Astrocyte (in vitro differentiated cells and primary cell): ENCODE data around the gene ST6GALNAC3. TPM values are rescaled to one million over a fixed set of nuclear protein-coding genes. Genes with fewer than 3 reads are reported as not detected.

Experiments used
- DNase-seq: peaks from one replicate; pipeline ENCODE4 v3.0.0-alpha.2; 2010; ENCODE audit warnings: low read depth
- FAIRE-seq: peaks from 2 replicates; lab custom pipeline; 2011; peaks lifted over from hg19 to GRCh38; lab: Jason Lieb, UNC
- H2AFZ ChIP-seq: 2 replicates; pipeline ENCODE4 v1.6.0; 2012; ENCODE audit warnings: low read depth, low read length, inconsistent platforms
- H3K27ac ChIP-seq: 2 replicates; pipeline ENCODE4 v1.5.1; 2011; ENCODE audit warnings: low read depth, low read length, inconsistent platforms
- H3K27me3 ChIP-seq: 2 replicates; pipeline ENCODE4 v1.6.0; 2011; ENCODE audit warnings: low read length, inconsistent platforms; ENCODE audit not compliant: insufficient read depth
- H3K36me3 ChIP-seq: 2 replicates; pipeline ENCODE4 v1.5.1; 2011; ENCODE audit warnings: low read length, inconsistent platforms; ENCODE audit not compliant: insufficient read depth
- H3K4me1 ChIP-seq: 2 replicates; pipeline ENCODE4 v1.5.1; 2011; ENCODE audit warnings: low read length, inconsistent platforms; ENCODE audit not compliant: insufficient read depth
- H3K4me2 ChIP-seq: 2 replicates; pipeline ENCODE4 v1.6.0; 2012; ENCODE audit warnings: low read length, inconsistent platforms
- H3K4me3 ChIP-seq: 2 replicates; pipeline ENCODE4 v1.5.1; 2011; ENCODE audit warnings: low read depth, mild to moderate bottlenecking, low read length, inconsistent platforms; ENCODE audit not compliant: insufficient read depth
- H3K79me2 ChIP-seq: 2 replicates; pipeline ENCODE4 v1.6.0; 2012; ENCODE audit warnings: mild to moderate bottlenecking, low read length, inconsistent platforms; ENCODE audit not compliant: insufficient read depth
- H3K9ac ChIP-seq: 2 replicates; pipeline ENCODE4 v1.6.0; 2012; ENCODE audit warnings: mild to moderate bottlenecking, low read length, inconsistent platforms
- H3K9me3 ChIP-seq: 2 replicates; pipeline ENCODE4 v1.5.1; 2012; ENCODE audit warnings: low read depth, mild to moderate bottlenecking, low read length, inconsistent platforms; ENCODE audit not compliant: insufficient read depth
- H4K20me1 ChIP-seq: 2 replicates; pipeline ENCODE4 v1.6.0; 2012; ENCODE audit warnings: low read length, inconsistent platforms; ENCODE audit not compliant: insufficient read depth
- H3K27ac Mint-ChIP-seq: one replicate; pipeline ENCODE4 v1.8.0; 2021; ENCODE audit warnings: mild to moderate bottlenecking, mixed read lengths; ENCODE audit not compliant: unreplicated experiment
- H3K27me3 Mint-ChIP-seq: one replicate; pipeline ENCODE4 v1.8.0; 2021; ENCODE audit warnings: low read depth, mixed read lengths; ENCODE audit not compliant: unreplicated experiment
- H3K36me3 Mint-ChIP-seq: one replicate; pipeline ENCODE4 v1.8.0; 2021; ENCODE audit warnings: low read depth, mixed read lengths; ENCODE audit not compliant: unreplicated experiment
- H3K4me1 Mint-ChIP-seq: one replicate; pipeline ENCODE4 v1.8.0; 2021; ENCODE audit warnings: low read depth, mixed read lengths; ENCODE audit not compliant: unreplicated experiment
- H3K4me3 Mint-ChIP-seq: one replicate; pipeline ENCODE4 v1.8.0; 2021; ENCODE audit warnings: mild to moderate bottlenecking, moderate library complexity, mixed read lengths; ENCODE audit not compliant: unreplicated experiment
- H3K9me3 Mint-ChIP-seq: one replicate; pipeline ENCODE4 v1.8.0; 2021; ENCODE audit warnings: mild to moderate bottlenecking, mixed read lengths; ENCODE audit not compliant: unreplicated experiment
- EZH2 ChIP-seq: IDR thresholded peaks from 2 replicates; pipeline ENCODE4 v1.6.1; 2012; ENCODE audit warnings: mild to moderate bottlenecking, low read length, inconsistent platforms; ENCODE audit not compliant: insufficient read depth
- total RNA-seq: library from RNA; stranded (reverse); gene quantifications from 2 replicates; pipeline ENCODE4 v1.2.1, GENCODE V29; 2021
- TF ChIP-seq, protein P1 (sequence below): IDR thresholded peaks from 2 replicates; pipeline ENCODE4 v1.5.1; 2011; ENCODE audit warnings: low read depth, mild to moderate bottlenecking, inconsistent platforms, low read length, moderate library complexity; ENCODE audit not compliant: insufficient read depth

ST6GALNAC3 gene
- total RNA-seq, 1 donor from 2014 or later: 3.2 TPM

DNA sequence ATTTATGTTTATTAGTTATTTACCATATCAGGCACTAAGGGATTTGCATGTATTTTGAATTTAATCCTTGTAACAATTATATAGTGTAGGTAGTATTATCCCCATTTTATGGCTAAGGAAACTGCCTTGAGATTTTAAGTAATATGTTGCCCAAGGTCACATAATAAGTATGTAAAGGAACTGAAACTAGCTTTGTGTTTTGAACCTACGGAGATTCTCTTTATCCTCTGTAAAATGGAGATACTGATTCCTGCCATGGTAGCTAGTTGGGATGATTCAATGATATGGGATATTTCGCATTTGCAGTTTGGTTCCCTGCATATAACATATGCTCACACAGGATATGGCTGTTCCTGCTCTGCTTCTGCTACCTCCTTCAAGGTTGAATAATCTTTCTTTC lies 144.3 kb downstream of the ST6GALNAC3 start:
- Histone ChIP-seq H3K9ac (no peak overlapping the region), H3K36me3 (no peaks in the 10 kb centered on the region), H3K27ac (no peak overlapping the region), H3K9me3 (no peaks in the 10 kb centered on the region), H3K79me2 (no peaks in the 10 kb centered on the region), H2AFZ (no peak overlapping the region), H3K4me1 (no peaks in the 10 kb centered on the region), H3K27me3 (no peaks in the 10 kb centered on the region), H4K20me1 (no peaks in the 10 kb centered on the region), H3K4me2 (no peak overlapping the region), H3K4me3 (no peak overlapping the region)
- no peaks in the 10 kb centered on the region for H3K9me3 Mint-ChIP-seq
- H3K4me1 Mint-ChIP-seq: no peaks in the 10 kb centered on the region
- no peaks in the 10 kb centered on the region for H3K36me3 Mint-ChIP-seq
- H3K27ac Mint-ChIP-seq: no peak overlapping the region
- TF ChIP-seq, protein P1, sequence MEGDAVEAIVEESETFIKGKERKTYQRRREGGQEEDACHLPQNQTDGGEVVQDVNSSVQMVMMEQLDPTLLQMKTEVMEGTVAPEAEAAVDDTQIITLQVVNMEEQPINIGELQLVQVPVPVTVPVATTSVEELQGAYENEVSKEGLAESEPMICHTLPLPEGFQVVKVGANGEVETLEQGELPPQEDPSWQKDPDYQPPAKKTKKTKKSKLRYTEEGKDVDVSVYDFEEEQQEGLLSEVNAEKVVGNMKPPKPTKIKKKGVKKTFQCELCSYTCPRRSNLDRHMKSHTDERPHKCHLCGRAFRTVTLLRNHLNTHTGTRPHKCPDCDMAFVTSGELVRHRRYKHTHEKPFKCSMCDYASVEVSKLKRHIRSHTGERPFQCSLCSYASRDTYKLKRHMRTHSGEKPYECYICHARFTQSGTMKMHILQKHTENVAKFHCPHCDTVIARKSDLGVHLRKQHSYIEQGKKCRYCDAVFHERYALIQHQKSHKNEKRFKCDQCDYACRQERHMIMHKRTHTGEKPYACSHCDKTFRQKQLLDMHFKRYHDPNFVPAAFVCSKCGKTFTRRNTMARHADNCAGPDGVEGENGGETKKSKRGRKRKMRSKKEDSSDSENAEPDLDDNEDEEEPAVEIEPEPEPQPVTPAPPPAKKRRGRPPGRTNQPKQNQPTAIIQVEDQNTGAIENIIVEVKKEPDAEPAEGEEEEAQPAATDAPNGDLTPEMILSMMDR: no peak
- no peak for TF ChIP-seq EZH2
- no peak overlapping the region for H3K4me3 Mint-ChIP-seq
- FAIRE-seq (no peak), DNase-seq (no peak)
- H3K27me3 Mint-ChIP-seq: no peaks in the 10 kb centered on the region

DNA sequence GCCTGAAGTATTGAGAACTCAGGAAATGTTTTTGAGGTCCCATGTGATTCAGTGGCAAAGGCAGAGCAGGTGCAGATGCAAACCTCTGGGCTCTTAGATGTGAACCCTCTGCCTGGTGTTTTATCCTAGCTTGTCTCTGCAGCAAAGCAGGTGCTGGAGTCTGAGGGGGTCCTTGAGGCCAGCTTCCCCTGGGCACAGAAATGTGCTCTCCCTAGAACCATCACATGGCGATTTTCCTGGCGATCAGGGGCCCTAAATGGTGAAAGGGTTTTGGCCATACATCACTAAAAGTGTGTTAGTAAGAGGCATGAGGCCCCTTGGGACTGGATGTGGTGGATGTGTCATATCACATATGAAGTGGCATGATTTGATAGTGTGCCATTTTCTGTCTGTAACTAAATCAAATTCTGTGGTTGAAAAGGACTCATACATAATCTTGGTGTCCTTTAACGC lies 144.8 kb downstream of the ST6GALNAC3 start:
- FAIRE-seq (no peak), DNase-seq (no peak)
- Mint-ChIP-seq H3K9me3 (no peaks in the 10 kb centered on the region), H3K27me3 (no peaks in the 10 kb centered on the region), H3K36me3 (no peaks in the 10 kb centered on the region), H3K4me3 (no peak overlapping the region), H3K4me1 (no peaks in the 10 kb centered on the region), H3K27ac (no peak overlapping the region)
- Histone ChIP-seq H2AFZ (no peak overlapping the region), H3K9ac (no peak overlapping the region), H3K27ac (no peak overlapping the region), H3K9me3 (no peaks in the 10 kb centered on the region), H3K27me3 (no peaks in the 10 kb centered on the region), H3K4me3 (no peak overlapping the region), H4K20me1 (no peaks in the 10 kb centered on the region), H3K4me2 (no peak overlapping the region), H3K4me1 (no peaks in the 10 kb centered on the region), H3K79me2 (no peaks in the 10 kb centered on the region), H3K36me3 (no peaks in the 10 kb centered on the region)
- TF ChIP-seq, protein P1: no peak
- TF ChIP-seq EZH2: no peak

- Mint-ChIP-seq H3K36me3 (no peaks in the 10 kb centered on the region), H3K27ac (no peak overlapping the region), H3K4me3 (no peak overlapping the region), H3K27me3 (peaks cover 3% of the 10 kb centered on the region), H3K4me1 (no peaks in the 10 kb centered on the region), H3K9me3 (no peaks in the 10 kb centered on the region)
- TF ChIP-seq, protein P1: no peak
- TF ChIP-seq EZH2: no peak
- no peak overlapping the region for H3K9ac ChIP-seq
- DNase-seq (no peak), FAIRE-seq (no peak)
- H3K4me2 ChIP-seq: no peak overlapping the region
- H3K27me3 ChIP-seq: no peaks in the 10 kb centered on the region
- no peak overlapping the region for H2AFZ ChIP-seq
- no peaks in the 10 kb centered on the region for H3K9me3 ChIP-seq
- no peaks in the 10 kb centered on the region for H4K20me1 ChIP-seq
- no peak overlapping the region for H3K4me3 ChIP-seq
- H3K79me2 ChIP-seq: no peaks in the 10 kb centered on the region
- H3K4me1 ChIP-seq: no peaks in the 10 kb centered on the region
- no peaks in the 10 kb centered on the region for H3K36me3 ChIP-seq
- no peak overlapping the region for H3K27ac ChIP-seq
Observed at GRCh38 chr1:76224752-76225151, 150.2 kb downstream of the ST6GALNAC3 start.
